ENCODE data around the gene AAGAB. TPM values are rescaled to one million over a fixed set of nuclear protein-coding genes. Genes with fewer than 3 reads are reported as not detected.

The AAGAB gene
- total and polyA plus RNA-seq, 4 donors: 40.9 to 47.6 (median 42.9) TPM

GRCh38 chr15:67216859-67217258 is 37.6 kb downstream of the AAGAB start:
- H3K27ac ChIP-seq (ENCODE audit: low read depth, low read length): no peak overlapping the region
- H3K4me1 ChIP-seq (ENCODE audit: control insufficient read depth, insufficient read depth, low read length): no peaks in the 10 kb centered on the region
- H3K27me3 ChIP-seq (ENCODE audit: control insufficient read depth, insufficient read depth, low read length): no peaks in the 10 kb centered on the region
- no peak overlapping the region for H3K4me3 ChIP-seq (ENCODE audit: low read depth, low read length)
- DNase-seq (ENCODE audit: low read depth in 4 of 6, low spot score in 6 of 6): no peak
- no peaks in the 10 kb centered on the region for H3K9me3 ChIP-seq (ENCODE audit: control insufficient read depth, insufficient read depth, low read length)
- no peaks in the 10 kb centered on the region for H3K36me3 ChIP-seq (ENCODE audit: control insufficient read depth, insufficient read depth, low read length)

GRCh38 chr15:67215102-67215501 is 39.4 kb downstream of the AAGAB start:
- Histone ChIP-seq H3K4me1 (ENCODE audit: control insufficient read depth, insufficient read depth, low read length) (no peaks in the 10 kb centered on the region), H3K36me3 (ENCODE audit: control insufficient read depth, insufficient read depth, low read length) (no peaks in the 10 kb centered on the region), H3K9me3 (ENCODE audit: control insufficient read depth, insufficient read depth, low read length) (no peaks in the 10 kb centered on the region), H3K4me3 (ENCODE audit: low read depth, low read length) (no peak overlapping the region), H3K27ac (ENCODE audit: low read depth, low read length) (no peak overlapping the region), H3K27me3 (ENCODE audit: control insufficient read depth, insufficient read depth, low read length) (no peaks in the 10 kb centered on the region)
- DNase-seq (ENCODE audit: low read depth in 4 of 6, low spot score in 6 of 6): no peak
- 80% methylated on average over 1 of the region's 6 CpGs for WGBS (ENCODE audit: insufficient coverage)

GRCh38 chr15:67212684-67213367 is 41.6 kb downstream of the AAGAB start:
- H3K36me3 ChIP-seq (ENCODE audit: control insufficient read depth, insufficient read depth, low read length): no peaks in the 10 kb centered on the region
- WGBS (ENCODE audit: insufficient coverage): no CpG with 5 or more reads among the region's 4 CpGs

GRCh38 chr15:67210555-67211168 is 43.8 kb downstream of the AAGAB start:
- no peaks in the 10 kb centered on the region for H3K4me1 ChIP-seq (ENCODE audit: control insufficient read depth, insufficient read depth, low read length)
- 93% methylated on average over 2 of the region's 5 CpGs for WGBS (ENCODE audit: insufficient coverage)
- H3K27me3 ChIP-seq (ENCODE audit: control insufficient read depth, insufficient read depth, low read length): no peaks in the 10 kb centered on the region
- H3K36me3 ChIP-seq (ENCODE audit: control insufficient read depth, insufficient read depth, low read length): peaks cover 3% of the 10 kb centered on the region
- H3K27ac ChIP-seq (ENCODE audit: low read depth, low read length): no peak overlapping the region
- DNase-seq (ENCODE audit: low read depth in 4 of 6, low spot score in 6 of 6): no peak
- H3K4me3 ChIP-seq (ENCODE audit: low read depth, low read length): no peak overlapping the region
- H3K9me3 ChIP-seq (ENCODE audit: control insufficient read depth, insufficient read depth, low read length): no peaks in the 10 kb centered on the region

More at GRCh38 chr15:67212684-67213367, 41.6 kb downstream of the AAGAB start:
- DNase-seq (ENCODE audit: low read depth in 4 of 6, low spot score in 6 of 6): peak in 1 of 6 donors; percentile 53
- Histone ChIP-seq H3K9me3 (ENCODE audit: control insufficient read depth, insufficient read depth, low read length) (no peaks in the 10 kb centered on the region), H3K27me3 (ENCODE audit: control insufficient read depth, insufficient read depth, low read length) (no peaks in the 10 kb centered on the region), H3K27ac (ENCODE audit: low read depth, low read length) (no peak overlapping the region), H3K4me1 (ENCODE audit: control insufficient read depth, insufficient read depth, low read length) (no peaks in the 10 kb centered on the region), H3K4me3 (ENCODE audit: low read depth, low read length) (no peak overlapping the region)

- WGBS (ENCODE audit: insufficient coverage): no CpG with 5 or more reads among the region's 2 CpGs
- H3K9me3 ChIP-seq (ENCODE audit: control insufficient read depth, insufficient read depth, low read length): no peaks in the 10 kb centered on the region
- H3K27me3 ChIP-seq (ENCODE audit: control insufficient read depth, insufficient read depth, low read length): no peaks in the 10 kb centered on the region
- no peak overlapping the region for H3K27ac ChIP-seq (ENCODE audit: low read depth, low read length)
- H3K36me3 ChIP-seq (ENCODE audit: control insufficient read depth, insufficient read depth, low read length): peaks cover 3% of the 10 kb centered on the region
- DNase-seq (ENCODE audit: low read depth in 4 of 6, low spot score in 6 of 6): no peak
- H3K4me3 ChIP-seq (ENCODE audit: low read depth, low read length): no peak overlapping the region
- H3K4me1 ChIP-seq (ENCODE audit: control insufficient read depth, insufficient read depth, low read length): no peaks in the 10 kb centered on the region
Observed at GRCh38 chr15:67208396-67208795, 46.1 kb downstream of the AAGAB start.

GRCh38 chr15:67207555-67208207 is 46.8 kb downstream of the AAGAB start:
- Histone ChIP-seq H3K36me3 (ENCODE audit: control insufficient read depth, insufficient read depth, low read length) (peaks cover 3% of the 10 kb centered on the region), H3K27ac (ENCODE audit: low read depth, low read length) (no peak overlapping the region), H3K27me3 (ENCODE audit: control insufficient read depth, insufficient read depth, low read length) (no peaks in the 10 kb centered on the region), H3K4me3 (ENCODE audit: low read depth, low read length) (no peak overlapping the region), H3K4me1 (ENCODE audit: control insufficient read depth, insufficient read depth, low read length) (no peaks in the 10 kb centered on the region), H3K9me3 (ENCODE audit: control insufficient read depth, insufficient read depth, low read length) (no peaks in the 10 kb centered on the region)
- 100% methylated on average over 1 of the region's 3 CpGs for WGBS (ENCODE audit: insufficient coverage)
- no peak for DNase-seq (ENCODE audit: low read depth in 4 of 6, low spot score in 6 of 6)

- no peak for DNase-seq (ENCODE audit: low read depth in 4 of 6, low spot score in 6 of 6)
- Histone ChIP-seq H3K36me3 (ENCODE audit: control insufficient read depth, insufficient read depth, low read length) (peaks cover 3% of the 10 kb centered on the region), H3K27me3 (ENCODE audit: control insufficient read depth, insufficient read depth, low read length) (no peaks in the 10 kb centered on the region), H3K4me3 (ENCODE audit: low read depth, low read length) (no peak overlapping the region), H3K27ac (ENCODE audit: low read depth, low read length) (no peak overlapping the region), H3K4me1 (ENCODE audit: control insufficient read depth, insufficient read depth, low read length) (no peaks in the 10 kb centered on the region), H3K9me3 (ENCODE audit: control insufficient read depth, insufficient read depth, low read length) (no peaks in the 10 kb centered on the region)
- no CpG with 5 or more reads among the region's 1 CpG for WGBS (ENCODE audit: insufficient coverage)
Observed at GRCh38 chr15:67202991-67203390, 51.5 kb downstream of the AAGAB start.

GRCh38 chr15:67202091-67202490 is 52.4 kb downstream of the AAGAB start:
- Histone ChIP-seq H3K4me3 (ENCODE audit: low read depth, low read length) (no peak overlapping the region), H3K27ac (ENCODE audit: low read depth, low read length) (no peak overlapping the region), H3K9me3 (ENCODE audit: control insufficient read depth, insufficient read depth, low read length) (no peaks in the 10 kb centered on the region), H3K4me1 (ENCODE audit: control insufficient read depth, insufficient read depth, low read length) (no peaks in the 10 kb centered on the region), H3K36me3 (ENCODE audit: control insufficient read depth, insufficient read depth, low read length) (peaks cover 2% of the 10 kb centered on the region), H3K27me3 (ENCODE audit: control insufficient read depth, insufficient read depth, low read length) (no peaks in the 10 kb centered on the region)
- WGBS (ENCODE audit: insufficient coverage): no CpG with 5 or more reads among the region's 2 CpGs
- DNase-seq (ENCODE audit: low read depth in 4 of 6, low spot score in 6 of 6): peak in 1 of 6 donors; percentile 34

GRCh38 chr15:67201136-67201535 is 53.3 kb downstream of the AAGAB start:
- no peaks in the 10 kb centered on the region for H3K27me3 ChIP-seq (ENCODE audit: control insufficient read depth, insufficient read depth, low read length)
- H3K4me3 ChIP-seq (ENCODE audit: low read depth, low read length): no peak overlapping the region
- H3K9me3 ChIP-seq (ENCODE audit: control insufficient read depth, insufficient read depth, low read length): no peaks in the 10 kb centered on the region
- H3K27ac ChIP-seq (ENCODE audit: low read depth, low read length): no peak overlapping the region
- H3K36me3 ChIP-seq (ENCODE audit: control insufficient read depth, insufficient read depth, low read length): no peaks in the 10 kb centered on the region
- no peaks in the 10 kb centered on the region for H3K4me1 ChIP-seq (ENCODE audit: control insufficient read depth, insufficient read depth, low read length)
- no peak for DNase-seq (ENCODE audit: low read depth in 4 of 6, low spot score in 6 of 6)
